ENCODE data around the gene TRAP1.

The TRAP1 gene

GRCh38 chr16:3731126-3731935, 14.0 kb upstream of the TRAP1 start:
- H3K4me3 ChIP-seq (ENCODE audit: low read length): no peak overlapping the region
- no peak for TF ChIP-seq CTCF (conservative IDR thresholded peaks at IDR 0.05; ENCODE audit: low read depth, low read length)
- no peak for DNase-seq (ENCODE audit: low read depth)

GRCh38 chr16:3730161-3731125, 13.1 kb upstream of the TRAP1 start:
- DNase-seq (ENCODE audit: low read depth): no peak
- TF ChIP-seq CTCF (conservative IDR thresholded peaks at IDR 0.05; ENCODE audit: low read depth, low read length): no peak
- no peak overlapping the region for H3K4me3 ChIP-seq (ENCODE audit: low read length)

GRCh38 chr16:3729161-3730112, 12.1 kb upstream of the TRAP1 start:
- no peak for DNase-seq (ENCODE audit: low read depth)
- no peak overlapping the region for H3K4me3 ChIP-seq (ENCODE audit: low read length)
- TF ChIP-seq CTCF (conservative IDR thresholded peaks at IDR 0.05; ENCODE audit: low read depth, low read length): no peak

GRCh38 chr16:3728424-3729160, 11.3 kb upstream of the TRAP1 start:
- H3K4me3 ChIP-seq (ENCODE audit: low read length): no peak overlapping the region
- no peak for TF ChIP-seq CTCF (conservative IDR thresholded peaks at IDR 0.05; ENCODE audit: low read depth, low read length)
- no peak for DNase-seq (ENCODE audit: low read depth)

- no peak for TF ChIP-seq CTCF (conservative IDR thresholded peaks at IDR 0.05; ENCODE audit: low read depth, low read length)
- DNase-seq (ENCODE audit: low read depth): no peak
- no peak overlapping the region for H3K4me3 ChIP-seq (ENCODE audit: low read length)
Measured at GRCh38 chr16:3727806-3728381, 10.6 kb upstream of the TRAP1 start.

Measured in retinal pigment epithelial cell (primary cell).